Thyroid gland (tissue), 4 donors: ENCODE measurements around the gene NEU3. TPM values are rescaled to one million over a fixed set of nuclear protein-coding genes. Genes with fewer than 3 reads are reported as not detected.

Experiments
- DNase-seq, 2 donors: peaks; one replicate each; pipeline ENCODE4 v3.0.0-alpha.2; 2019
- H3K27ac ChIP-seq, 3 donors: fragments of 200-600 bp; sonication (generic); 1 replicate in 2 of 3; 2 replicates in 1 of 3; pipeline ENCODE4 v1.5.1; 2016 to 2019; ENCODE audit warnings: mild to moderate bottlenecking in 1 of 3, moderate library complexity in 1 of 3
- H3K27me3 ChIP-seq: fragments of 200-600 bp; sonication (generic); one replicate; pipeline ENCODE4 v1.5.1; 2019
- H3K36me3 ChIP-seq, 2 donors: fragments of 200-600 bp; sonication (generic); one replicate each; pipeline ENCODE4 v1.5.1; 2016 to 2019
- H3K4me1 ChIP-seq, 2 donors: fragments of 200-600 bp; sonication (generic); one replicate each; pipeline ENCODE4 v1.5.1; 2017 to 2019
- H3K4me3 ChIP-seq, 3 donors: fragments of 200-600 bp; sonication (generic); replicated peaks in 1 of 3; 1 replicate in 2 of 3; 2 replicates in 1 of 3; pipeline ENCODE4 v1.5.1; 2016; ENCODE audit warnings: mild to moderate bottlenecking in 1 of 3
- H3K9me3 ChIP-seq: fragments of 200-600 bp; sonication (generic); one replicate; pipeline ENCODE4 v1.5.1; 2017
- CTCF ChIP-seq, 6 experiments: fragments of 200-600 bp in 3 of 6; fragments of 450-650 bp in 3 of 6; sonication (generic) in 3 of 6; IDR thresholded peaks; one replicate each; pipeline ENCODE4 v1.5.1; 2016 to 2019; ENCODE audit warnings: antibody characterized with exemption in 6 of 6, mild to moderate bottlenecking in 2 of 6, inconsistent platforms in 1 of 6, moderate library complexity in 1 of 6
- POLR2A ChIP-seq, 2 donors: fragments of 450-650 bp; IDR thresholded peaks; one replicate each; pipeline ENCODE4 v1.6.1; 2017; ENCODE audit warnings: antibody characterized with exemption in 2 of 2, mild to moderate bottlenecking in 2 of 2, moderate library complexity in 1 of 2
- WGBS, 2 donors: methylation state at CpG; one replicate each; pipeline ENCODE4 v1.1.5; 2017; 5-methylcytosine and 5-hydroxymethylcytosine counted together
- intact Hi-C: fragments of 100-400 bp; cut with DNase I; formaldehyde crosslinking; loops from one replicate; pipeline ENCODE4 v1.15.1; 2023
- total RNA-seq, 4 donors: library from RNA; depleted of rRNA; stranded (reverse); fragments of >200 nt; gene quantifications; one replicate each; pipeline ENCODE4 v1.2.3, GENCODE V29; 2016

NEU3 gene
- total RNA-seq, 4 donors from 2014 or later: 8.1 to 13.0 (median 9.2) TPM

GRCh38 chr11:74948898-74949752 is 39.6 kb upstream of the NEU3 start, which contains the start of the genes SPCS2 and XRRA1:
Gene SPCS2, plus strand, starts transcription at chr11:74949266. Its CDS starts 20 bp downstream, at chr11:74949286.
Gene XRRA1, minus strand, starts transcription at chr11:74949091. Its CDS starts 8,213 bp downstream, at chr11:74940878.
- H3K27ac ChIP-seq: peak within 1 kb of the TSS in 2 of 3 donors; percentile 63 to 78
- H3K9me3 ChIP-seq: no peaks in the 10 kb centered on the region
- H3K36me3 ChIP-seq: no peaks in the 10 kb centered on the region
- WGBS, 2 donors: 0 to 1% methylated on average over 32 to 33 of the region's 67 CpGs
- TF ChIP-seq POLR2A (IDR thresholded peaks at IDR 0.05): peak; percentile 38 to 92
- TF ChIP-seq CTCF (IDR thresholded peaks at IDR 0.05): no peak
- H3K27me3 ChIP-seq: no peaks in the 10 kb centered on the region
- H3K4me1 ChIP-seq: peaks cover 11 to 12% of the 10 kb centered on the region in 2 donors
- peak; percentile 99 for DNase-seq
- peak within 1 kb of the TSS; percentile 42 to 68 (median 52) for H3K4me3 ChIP-seq
- intact Hi-C loops: no loop called here

GRCh38 chr11:74949753-74950137 is 39.0 kb upstream of the NEU3 start:
- H3K9me3 ChIP-seq: no peaks in the 10 kb centered on the region
- peaks cover 11 to 12% of the 10 kb centered on the region in 2 donors for H3K4me1 ChIP-seq
- 1% methylated on average over 6 of the region's 6 CpGs for WGBS, 2 donors
- TF ChIP-seq CTCF (IDR thresholded peaks at IDR 0.05) (no peak), POLR2A (IDR thresholded peaks at IDR 0.05) (no peak)
- no peaks in the 10 kb centered on the region for H3K27me3 ChIP-seq
- H3K36me3 ChIP-seq: no peaks in the 10 kb centered on the region
- peak in 1 of 2 donors; percentile 12 for DNase-seq
- intact Hi-C loops: no loop called here
- H3K4me3 ChIP-seq: peak overlapping the region; percentile 42 to 68 (median 45)
- H3K27ac ChIP-seq: peak overlapping the region in 2 of 3 donors; percentile 63 to 78

GRCh38 chr11:74950374-74950969 is 38.3 kb upstream of the NEU3 start:
- Histone ChIP-seq H3K27ac (peak overlapping the region in 1 of 3 donors; percentile 78), H3K36me3 (no peaks in the 10 kb centered on the region), H3K4me1 (peaks cover 11 to 12% of the 10 kb centered on the region in 2 donors), H3K27me3 (no peaks in the 10 kb centered on the region), H3K4me3 (peak overlapping the region; percentile 35 to 68 (median 45)), H3K9me3 (no peaks in the 10 kb centered on the region)
- 35 to 69% methylated on average over 2 of the region's 2 CpGs for WGBS, 2 donors
- intact Hi-C loops: no loop called here
- TF ChIP-seq POLR2A (IDR thresholded peaks at IDR 0.05) (no peak), CTCF (IDR thresholded peaks at IDR 0.05) (no peak)
- DNase-seq: peak; percentile 6 to 8

GRCh38 chr11:74951226-74951625 is 37.5 kb upstream of the NEU3 start:
- no peak overlapping the region for H3K27ac ChIP-seq
- intact Hi-C loops: no loop called here
- H3K36me3 ChIP-seq: no peaks in the 10 kb centered on the region
- no peaks in the 10 kb centered on the region for H3K27me3 ChIP-seq
- H3K4me1 ChIP-seq: peaks cover 12 to 13% of the 10 kb centered on the region in 2 donors
- TF ChIP-seq POLR2A (IDR thresholded peaks at IDR 0.05): no peak
- no peaks in the 10 kb centered on the region for H3K9me3 ChIP-seq
- H3K4me3 ChIP-seq: no peak overlapping the region
- WGBS, 2 donors: 94 to 96% methylated on average over 8 of the region's 8 CpGs
- DNase-seq: no peak

GRCh38 chr11:74952752-74953151 is 36.0 kb upstream of the NEU3 start:
- H3K4me1 ChIP-seq: peaks cover 12 to 23% of the 10 kb centered on the region in 2 donors
- 74 to 84% methylated on average over 2 of the region's 2 CpGs for WGBS, 2 donors
- no peaks in the 10 kb centered on the region for H3K36me3 ChIP-seq
- H3K4me3 ChIP-seq: no peak overlapping the region
- H3K27ac ChIP-seq: no peak overlapping the region
- intact Hi-C loops: no loop called here
- H3K9me3 ChIP-seq: no peaks in the 10 kb centered on the region
- no peak for TF ChIP-seq CTCF (IDR thresholded peaks at IDR 0.05)
- no peak for TF ChIP-seq POLR2A (IDR thresholded peaks at IDR 0.05)
- no peak for DNase-seq
- H3K27me3 ChIP-seq: no peaks in the 10 kb centered on the region
